DND-41 (cell line): ENCODE data around the gene ATP6V1C2.
"Not testable (repeated sequence)": the region's sequence is repeated elsewhere in the genome, so short reads cannot be mapped to it uniquely, and the experiment has no call there.

Experiments used
- ATAC-seq: fragments of 200-7000 bp; cut with Tn5 transposase; 3 replicates; pipeline ENCODE4 v1.9.1; 2021; ENCODE audit warnings: low read depth; ENCODE audit not compliant: insufficient read depth
- DNase-seq: peaks from one replicate; pipeline ENCODE4 v3.0.0-alpha.2; 2020
- H2AFZ ChIP-seq: 2 replicates; pipeline ENCODE4 v1.6.0; 2012; ENCODE audit warnings: low read depth, low read length
- H3K27ac ChIP-seq: 2 replicates; pipeline ENCODE4 v1.5.1; 2012; ENCODE audit warnings: low read length, inconsistent platforms
- H3K27me3 ChIP-seq: fragments of 200-600 bp; sonication (generic); 2 replicates; pipeline ENCODE4 v1.6.0; 2012; ENCODE audit warnings: low read length, mild to moderate bottlenecking, inconsistent platforms; ENCODE audit not compliant: insufficient read depth, poor library complexity
- H3K36me3 ChIP-seq: 2 replicates; pipeline ENCODE4 v1.5.1; 2012; ENCODE audit warnings: low read length, inconsistent platforms; ENCODE audit not compliant: insufficient read depth
- H3K4me1 ChIP-seq: 2 replicates; pipeline ENCODE4 v1.5.1; 2012; ENCODE audit warnings: mild to moderate bottlenecking, low read length; ENCODE audit not compliant: insufficient read depth
- H3K4me2 ChIP-seq: 2 replicates; pipeline ENCODE4 v1.6.0; 2012; ENCODE audit warnings: mild to moderate bottlenecking, moderate library complexity, low read length, inconsistent platforms; ENCODE audit not compliant: insufficient read depth
- H3K4me3 ChIP-seq, 2 experiments: fragments of 200-600 bp in 1 of 2; shearing (Covaris generic) in 1 of 2; 2 replicates each; pipeline ENCODE4 v1.5.1; 2012 to 2016; ENCODE audit warnings: inconsistent platforms in 2 of 2, low read length in 2 of 2, mild to moderate bottlenecking in 2 of 2, low read depth in 1 of 2, moderate library complexity in 1 of 2
- H3K79me2 ChIP-seq: 2 replicates; pipeline ENCODE4 v1.6.0; 2012; ENCODE audit warnings: low read length, inconsistent platforms; ENCODE audit not compliant: insufficient read depth
- H3K9ac ChIP-seq: 2 replicates; pipeline ENCODE4 v1.6.0; 2012; ENCODE audit warnings: low read depth, mild to moderate bottlenecking, inconsistent platforms, low read length, moderate library complexity
- H3K9me3 ChIP-seq: 2 replicates; pipeline ENCODE4 v1.5.1; 2012; ENCODE audit warnings: low read length, moderate library complexity, mild to moderate bottlenecking, inconsistent platforms; ENCODE audit not compliant: insufficient read depth, severe bottlenecking
- H4K20me1 ChIP-seq: 2 replicates; pipeline ENCODE4 v1.6.0; 2012; ENCODE audit warnings: low read length; ENCODE audit not compliant: insufficient read depth
- CTCF ChIP-seq: IDR thresholded peaks from 2 replicates; pipeline ENCODE4 v1.5.1; 2012; ENCODE audit warnings: borderline replicate concordance, low read length, moderate library complexity, mild to moderate bottlenecking; ENCODE audit not compliant: poor library complexity, severe bottlenecking; ENCODE audit errors: extremely low read depth
- EZH2 ChIP-seq: IDR thresholded peaks from 3 replicates; pipeline ENCODE4 v1.6.1; 2012; ENCODE audit warnings: borderline replicate concordance, low read depth, mild to moderate bottlenecking, moderate library complexity, low read length, inconsistent platforms; ENCODE audit not compliant: severe bottlenecking

The ATP6V1C2 gene

DNA sequence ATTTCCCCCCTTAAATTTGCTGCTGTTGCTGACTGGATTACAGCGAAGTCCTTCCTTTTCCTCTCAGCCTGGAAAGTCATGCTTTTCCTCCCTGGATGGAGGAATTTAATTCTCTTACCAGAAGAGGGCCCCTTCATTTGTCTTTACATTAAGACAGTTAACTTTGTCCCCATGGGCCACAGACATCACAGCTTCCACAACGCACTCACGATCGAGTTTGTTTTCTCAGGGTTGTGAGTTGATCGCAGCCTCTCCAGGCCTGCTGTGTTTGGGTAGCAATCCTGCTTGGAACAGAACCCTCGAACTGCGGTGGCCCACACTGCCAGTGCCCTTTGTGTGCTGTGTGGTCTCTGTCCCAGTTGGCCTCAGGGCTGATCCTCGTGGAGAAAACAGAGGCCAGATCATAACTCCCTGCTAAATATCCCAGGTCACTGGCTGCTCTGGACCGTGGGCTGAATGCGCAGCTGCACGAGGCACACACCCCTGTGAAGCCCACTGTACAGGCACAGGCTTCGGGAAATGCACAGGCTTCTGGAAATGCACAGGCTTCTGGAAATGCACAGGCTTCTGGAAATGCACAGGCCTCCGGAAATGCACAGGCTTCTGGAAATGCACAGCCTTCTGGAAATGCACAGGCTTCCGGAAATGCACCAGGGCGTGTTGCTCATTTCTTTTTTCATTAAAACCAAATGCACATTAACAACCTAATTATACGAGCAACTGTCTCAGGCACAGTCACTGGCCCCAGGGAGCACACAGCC, 93.3 kb downstream of the ATP6V1C2 start:
- peaks cover 15% of the 10 kb centered on the region for H3K27me3 ChIP-seq
- ATAC-seq (no peak), DNase-seq (no peak)
- peaks cover 16% of the 10 kb centered on the region for H4K20me1 ChIP-seq
- no peak overlapping the region for H3K27ac ChIP-seq
- H3K9ac ChIP-seq = no peak overlapping the region
- no peaks in the 10 kb centered on the region for H3K9me3 ChIP-seq
- TF ChIP-seq EZH2 (no peak), CTCF (peak; percentile 16)
- no peaks in the 10 kb centered on the region for H3K36me3 ChIP-seq
- H2AFZ ChIP-seq = no peak overlapping the region
- H3K4me2 ChIP-seq = no peak overlapping the region
- peaks cover 28% of the 10 kb centered on the region for H3K79me2 ChIP-seq
- H3K4me3 ChIP-seq = no peak overlapping the region
- H3K4me1 ChIP-seq = peaks cover 26% of the 10 kb centered on the region

DNA sequence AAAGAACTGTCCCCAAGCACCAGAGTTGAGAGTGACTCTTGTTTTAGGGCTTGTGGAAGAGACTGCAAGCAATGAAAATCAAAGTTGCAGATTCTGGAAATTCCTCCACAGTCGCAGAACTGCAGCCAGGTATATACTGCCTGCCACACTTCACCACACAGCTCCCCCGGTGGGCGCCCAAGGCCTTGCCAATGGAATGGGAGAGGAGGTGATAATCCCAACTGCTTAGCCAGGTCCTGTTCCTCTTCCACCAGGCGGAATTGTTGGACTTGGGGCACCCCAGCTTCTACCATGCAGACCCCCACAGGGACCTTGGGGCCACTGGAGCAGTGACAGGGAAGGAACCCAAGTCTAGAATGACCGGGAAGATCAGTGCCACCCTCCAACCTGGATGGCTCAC, 96.0 kb downstream of the ATP6V1C2 start:
- ATAC-seq = no peak
- Histone ChIP-seq H3K27me3 (peaks cover 17% of the 10 kb centered on the region), H3K79me2 (peaks cover 1% of the 10 kb centered on the region), H2AFZ (no peak overlapping the region), H3K4me1 (peaks cover 6% of the 10 kb centered on the region), H4K20me1 (no peaks in the 10 kb centered on the region), H3K4me3 (no peak overlapping the region), H3K9me3 (no peaks in the 10 kb centered on the region), H3K4me2 (no peak overlapping the region), H3K27ac (no peak overlapping the region), H3K9ac (no peak overlapping the region), H3K36me3 (no peaks in the 10 kb centered on the region)
- peak; percentile 63 for TF ChIP-seq CTCF
- no peak for TF ChIP-seq EZH2
- peak; percentile 20 for DNase-seq

- not testable (repeated sequence) for H2AFZ ChIP-seq, H4K20me1 ChIP-seq, H3K9ac ChIP-seq, H3K36me3 ChIP-seq, H3K9me3 ChIP-seq, H3K4me2 ChIP-seq, H3K4me1 ChIP-seq, H3K4me3 ChIP-seq, H3K79me2 ChIP-seq, H3K27ac ChIP-seq, DNase-seq, ATAC-seq
- H3K27me3 ChIP-seq = peaks cover 17% of the 10 kb centered on the region
These were observed 96.9 kb downstream of the ATP6V1C2 start for GRCh38 chr2:10818305-10818704.

DNA sequence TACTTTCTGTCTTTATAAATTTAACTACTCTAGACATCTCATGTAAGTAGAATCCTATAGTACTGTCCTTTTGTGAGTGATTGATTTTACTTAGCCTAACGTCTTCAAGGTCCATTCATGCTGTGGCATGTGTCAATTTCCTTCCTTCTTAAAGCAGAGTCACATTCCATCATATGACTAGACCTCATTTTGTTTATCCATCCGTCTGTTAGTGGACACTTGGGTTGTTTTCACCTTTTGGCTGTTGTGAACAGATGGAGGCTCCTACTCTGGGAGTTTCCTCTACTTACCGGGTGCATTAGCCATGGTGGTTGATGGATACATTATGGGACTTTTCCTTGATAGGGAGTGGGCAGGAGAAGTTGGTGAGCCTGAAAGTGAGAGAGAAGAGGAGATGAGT, 97.6 kb downstream of the ATP6V1C2 start:
- Histone ChIP-seq H3K9ac (no peak overlapping the region), H3K4me2 (no peak overlapping the region), H3K79me2 (no peaks in the 10 kb centered on the region), H3K36me3 (no peaks in the 10 kb centered on the region), H2AFZ (no peak overlapping the region), H3K4me1 (no peaks in the 10 kb centered on the region), H3K4me3 (no peak overlapping the region), H3K9me3 (no peaks in the 10 kb centered on the region), H3K27ac (no peak overlapping the region), H4K20me1 (no peaks in the 10 kb centered on the region; the same call in 1 of the 2 replicates), H3K27me3 (peaks cover 17% of the 10 kb centered on the region)
- ATAC-seq = no peak
- TF ChIP-seq EZH2 (no peak), CTCF (no peak)
- DNase-seq = no peak
